Neural cell (in vitro differentiated cells): ENCODE results near the gene FHIT. TPM values are rescaled to one million over a fixed set of nuclear protein-coding genes. Genes with fewer than 3 reads are reported as not detected.

Experiments used
- H2AFZ ChIP-seq: fragments of 200-600, 300-800 bp; sonication (generic), shearing (Covaris generic); 2 replicates; pipeline ENCODE4 v1.6.0; 2014; ENCODE audit warnings: low read depth, mild to moderate bottlenecking, antibody characterized with exemption, low read length, moderate library complexity
- H3F3A ChIP-seq: fragments of 200-600 bp; shearing (Covaris generic); 2 replicates; pipeline ENCODE4 v1.6.1; 2016; ENCODE audit warnings: mild to moderate bottlenecking, moderate library complexity, mixed read lengths, antibody characterized with exemption, low read length; ENCODE audit not compliant: insufficient read depth, poor library complexity, severe bottlenecking
- H3K27ac ChIP-seq: fragments of 200-600, 300-800 bp; sonication (generic), shearing (Covaris generic); 2 replicates; pipeline ENCODE4 v1.5.1; 2014; ENCODE audit warnings: mild to moderate bottlenecking, low read length, moderate library complexity
- H3K27me3 ChIP-seq: fragments of 300-800, 200-600 bp; sonication (generic), shearing (Covaris generic); 2 replicates; pipeline ENCODE4 v1.6.0; 2014; ENCODE audit warnings: mild to moderate bottlenecking, low read depth, low read length, moderate library complexity; ENCODE audit not compliant: insufficient read depth
- H3K36me3 ChIP-seq: fragments of 300-800, 200-600 bp; sonication (generic), shearing (Covaris generic); 2 replicates; pipeline ENCODE4 v1.5.1; 2014; ENCODE audit warnings: mild to moderate bottlenecking, antibody characterized with exemption, low read length, moderate library complexity; ENCODE audit not compliant: insufficient read depth
- H3K4me2 ChIP-seq: fragments of 300-800, 200-600 bp; sonication (generic), shearing (Covaris generic); 2 replicates; pipeline ENCODE4 v1.6.0; 2014; ENCODE audit warnings: mild to moderate bottlenecking, low read length
- H3K4me3 ChIP-seq: fragments of 300-800, 200-600 bp; sonication (generic), shearing (Covaris generic); 2 replicates; pipeline ENCODE4 v1.5.1; 2014; ENCODE audit warnings: mild to moderate bottlenecking, low read length, moderate library complexity
- H3K79me2 ChIP-seq: fragments of 200-600 bp; shearing (Covaris generic); replicated peaks from 2 replicates; pipeline ENCODE4 v1.6.0; 2014; ENCODE audit warnings: mild to moderate bottlenecking, low read length, moderate library complexity; ENCODE audit not compliant: insufficient read depth
- H3K9ac ChIP-seq: fragments of 300-800, 200-600 bp; sonication (generic), shearing (Covaris generic); 2 replicates; pipeline ENCODE4 v1.6.1; 2016; ENCODE audit warnings: mild to moderate bottlenecking, low read length, mixed read lengths
- H3K9me2 ChIP-seq: fragments of 200-600 bp; shearing (Covaris generic); 2 replicates; pipeline ENCODE4 v1.6.1; 2016; ENCODE audit warnings: mild to moderate bottlenecking, low read length, mixed read lengths; ENCODE audit not compliant: insufficient read depth
- H3K9me3 ChIP-seq: fragments of 200-600, 300-800 bp; sonication (generic), shearing (Covaris generic); 2 replicates; pipeline ENCODE4 v1.6.1; 2016; ENCODE audit warnings: mild to moderate bottlenecking, mixed run types, low read length, moderate library complexity, mixed read lengths
- H4K20me1 ChIP-seq: fragments of 200-600 bp; shearing (Covaris generic); 2 replicates; pipeline ENCODE4 v1.6.1; 2016; ENCODE audit warnings: mild to moderate bottlenecking, mixed run types; ENCODE audit not compliant: insufficient read depth
- EP300 ChIP-seq: fragments of 450-650 bp; conservative IDR thresholded peaks from 2 replicates; pipeline ENCODE4 v1.6.1; 2014; ENCODE audit warnings: antibody characterized with exemption, mild to moderate bottlenecking, moderate library complexity; ENCODE audit not compliant: poor library complexity, severe bottlenecking
- EZH2 ChIP-seq: fragments of 200-600, 300-800 bp; shearing (Covaris generic), sonication (generic); IDR thresholded peaks from 2 replicates; pipeline ENCODE4 v1.6.1; 2014; ENCODE audit warnings: antibody characterized with exemption, low read length, borderline replicate concordance, mild to moderate bottlenecking; ENCODE audit not compliant: insufficient read depth, poor library complexity, severe bottlenecking
- MXI1 ChIP-seq: fragments of 450-650 bp; conservative IDR thresholded peaks from 2 replicates; pipeline ENCODE4 v1.6.1; 2014; ENCODE audit warnings: antibody characterized with exemption, mild to moderate bottlenecking; ENCODE audit not compliant: poor library complexity, severe bottlenecking
- POLR2AphosphoS5 ChIP-seq: IDR thresholded peaks from 2 replicates; pipeline ENCODE4 v1.6.1; 2012
- RAD21 ChIP-seq: fragments of 450-650 bp; conservative IDR thresholded peaks from 2 replicates; pipeline ENCODE4 v1.6.1; 2014; ENCODE audit warnings: antibody characterized with exemption, mild to moderate bottlenecking, moderate library complexity
- SMC3 ChIP-seq: fragments of 450-650 bp; conservative IDR thresholded peaks from 2 replicates; pipeline ENCODE4 v1.6.1; 2014; ENCODE audit warnings: antibody characterized with exemption, mild to moderate bottlenecking, moderate library complexity; ENCODE audit not compliant: poor library complexity
- TAF1 ChIP-seq: IDR thresholded peaks from 2 replicates; pipeline ENCODE4 v1.6.1; 2012; ENCODE audit warnings: low read depth
- polyA plus RNA-seq: library from polyadenylated mRNA; depleted of rRNA; stranded (reverse); fragments of >200 nt; gene quantifications from 2 replicates; pipeline ENCODE4 v1.2.3, GENCODE V29; 2014
- TF ChIP-seq, protein P1 (sequence below): IDR thresholded peaks from 2 replicates; pipeline ENCODE4 v1.6.1; 2012; ENCODE audit warnings: borderline replicate concordance
- TF ChIP-seq, protein P2 (sequence below): fragments of 450-650 bp; IDR thresholded peaks from 2 replicates; pipeline ENCODE4 v1.5.1; 2014; ENCODE audit warnings: antibody characterized with exemption, mild to moderate bottlenecking, moderate library complexity; ENCODE audit not compliant: poor library complexity, severe bottlenecking

FHIT gene
- polyA plus RNA-seq, 1 donor from 2014 or later = not detected

DNA sequence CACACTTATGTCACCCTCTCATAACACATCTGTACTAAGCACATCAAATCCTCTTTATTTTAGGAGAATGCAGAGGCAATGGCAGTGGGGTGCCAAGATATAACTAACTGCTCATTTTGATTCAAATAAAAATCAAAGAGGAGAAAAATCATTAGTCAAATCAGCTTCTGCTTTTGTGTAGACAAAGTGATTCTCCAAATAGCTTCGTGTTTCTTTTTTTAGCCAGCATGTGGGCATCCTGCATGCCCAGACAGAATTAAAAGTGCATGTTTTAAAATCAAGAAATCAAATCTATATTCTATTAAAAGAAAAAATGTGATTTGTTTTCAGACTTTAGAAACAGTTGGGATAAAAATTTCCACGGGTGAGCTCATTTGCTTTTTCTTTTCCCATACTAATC, 1440.1 kb downstream of the FHIT start:
- Histone ChIP-seq H3K4me3 (no peak overlapping the region), H2AFZ (no peak overlapping the region), H4K20me1 (no peaks in the 10 kb centered on the region), H3K4me2 (no peak overlapping the region), H3F3A (no peaks in the 10 kb centered on the region), H3K9me3 (no peaks in the 10 kb centered on the region), H3K9ac (no peak overlapping the region), H3K27me3 (no peaks in the 10 kb centered on the region), H3K27ac (no peak overlapping the region), H3K36me3 (no peaks in the 10 kb centered on the region), H3K9me2 (no peaks in the 10 kb centered on the region), H3K79me2 (no peaks in the 10 kb centered on the region)
- TF ChIP-seq EP300 = no peak
- no peak for TF ChIP-seq EZH2

DNA sequence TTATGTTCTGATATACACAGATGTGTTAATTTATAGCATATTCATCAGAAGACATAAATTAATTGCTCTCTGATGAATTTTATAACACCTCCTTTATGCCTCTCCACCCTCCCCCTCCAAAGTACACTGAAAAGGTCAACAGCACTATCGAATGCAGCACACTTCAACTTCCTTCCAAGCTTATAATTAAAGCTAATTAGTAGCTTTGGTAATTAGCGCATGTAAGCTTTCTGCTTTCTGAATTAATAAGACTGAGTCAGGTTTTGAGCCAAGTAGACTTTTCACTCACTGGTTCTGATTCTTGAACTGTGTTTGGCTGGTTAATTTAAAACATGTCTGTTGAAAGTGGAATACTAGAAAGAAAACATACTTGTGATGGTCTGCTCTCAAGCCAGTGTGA, 1440.6 kb downstream of the FHIT start:
- no peak overlapping the region for H3K4me2 ChIP-seq
- no peak overlapping the region for H3K9ac ChIP-seq
- H3K9me3 ChIP-seq = no peaks in the 10 kb centered on the region
- H3K79me2 ChIP-seq = no peaks in the 10 kb centered on the region
- H3K36me3 ChIP-seq = no peaks in the 10 kb centered on the region
- no peak overlapping the region for H3K27ac ChIP-seq
- no peak overlapping the region for H3K4me3 ChIP-seq
- no peaks in the 10 kb centered on the region for H3K9me2 ChIP-seq
- no peaks in the 10 kb centered on the region for H3K27me3 ChIP-seq
- no peak for TF ChIP-seq EP300
- TF ChIP-seq MXI1 = no peak
- no peak for TF ChIP-seq TAF1
- no peak for TF ChIP-seq EZH2
- no peak for TF ChIP-seq SMC3
- TF ChIP-seq POLR2AphosphoS5 = no peak
- TF ChIP-seq, protein P1, sequence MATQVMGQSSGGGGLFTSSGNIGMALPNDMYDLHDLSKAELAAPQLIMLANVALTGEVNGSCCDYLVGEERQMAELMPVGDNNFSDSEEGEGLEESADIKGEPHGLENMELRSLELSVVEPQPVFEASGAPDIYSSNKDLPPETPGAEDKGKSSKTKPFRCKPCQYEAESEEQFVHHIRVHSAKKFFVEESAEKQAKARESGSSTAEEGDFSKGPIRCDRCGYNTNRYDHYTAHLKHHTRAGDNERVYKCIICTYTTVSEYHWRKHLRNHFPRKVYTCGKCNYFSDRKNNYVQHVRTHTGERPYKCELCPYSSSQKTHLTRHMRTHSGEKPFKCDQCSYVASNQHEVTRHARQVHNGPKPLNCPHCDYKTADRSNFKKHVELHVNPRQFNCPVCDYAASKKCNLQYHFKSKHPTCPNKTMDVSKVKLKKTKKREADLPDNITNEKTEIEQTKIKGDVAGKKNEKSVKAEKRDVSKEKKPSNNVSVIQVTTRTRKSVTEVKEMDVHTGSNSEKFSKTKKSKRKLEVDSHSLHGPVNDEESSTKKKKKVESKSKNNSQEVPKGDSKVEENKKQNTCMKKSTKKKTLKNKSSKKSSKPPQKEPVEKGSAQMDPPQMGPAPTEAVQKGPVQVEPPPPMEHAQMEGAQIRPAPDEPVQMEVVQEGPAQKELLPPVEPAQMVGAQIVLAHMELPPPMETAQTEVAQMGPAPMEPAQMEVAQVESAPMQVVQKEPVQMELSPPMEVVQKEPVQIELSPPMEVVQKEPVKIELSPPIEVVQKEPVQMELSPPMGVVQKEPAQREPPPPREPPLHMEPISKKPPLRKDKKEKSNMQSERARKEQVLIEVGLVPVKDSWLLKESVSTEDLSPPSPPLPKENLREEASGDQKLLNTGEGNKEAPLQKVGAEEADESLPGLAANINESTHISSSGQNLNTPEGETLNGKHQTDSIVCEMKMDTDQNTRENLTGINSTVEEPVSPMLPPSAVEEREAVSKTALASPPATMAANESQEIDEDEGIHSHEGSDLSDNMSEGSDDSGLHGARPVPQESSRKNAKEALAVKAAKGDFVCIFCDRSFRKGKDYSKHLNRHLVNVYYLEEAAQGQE = no peak
- no peaks in the 10 kb centered on the region for H3F3A ChIP-seq
- H4K20me1 ChIP-seq = no peaks in the 10 kb centered on the region
- H2AFZ ChIP-seq = no peak overlapping the region

DNA sequence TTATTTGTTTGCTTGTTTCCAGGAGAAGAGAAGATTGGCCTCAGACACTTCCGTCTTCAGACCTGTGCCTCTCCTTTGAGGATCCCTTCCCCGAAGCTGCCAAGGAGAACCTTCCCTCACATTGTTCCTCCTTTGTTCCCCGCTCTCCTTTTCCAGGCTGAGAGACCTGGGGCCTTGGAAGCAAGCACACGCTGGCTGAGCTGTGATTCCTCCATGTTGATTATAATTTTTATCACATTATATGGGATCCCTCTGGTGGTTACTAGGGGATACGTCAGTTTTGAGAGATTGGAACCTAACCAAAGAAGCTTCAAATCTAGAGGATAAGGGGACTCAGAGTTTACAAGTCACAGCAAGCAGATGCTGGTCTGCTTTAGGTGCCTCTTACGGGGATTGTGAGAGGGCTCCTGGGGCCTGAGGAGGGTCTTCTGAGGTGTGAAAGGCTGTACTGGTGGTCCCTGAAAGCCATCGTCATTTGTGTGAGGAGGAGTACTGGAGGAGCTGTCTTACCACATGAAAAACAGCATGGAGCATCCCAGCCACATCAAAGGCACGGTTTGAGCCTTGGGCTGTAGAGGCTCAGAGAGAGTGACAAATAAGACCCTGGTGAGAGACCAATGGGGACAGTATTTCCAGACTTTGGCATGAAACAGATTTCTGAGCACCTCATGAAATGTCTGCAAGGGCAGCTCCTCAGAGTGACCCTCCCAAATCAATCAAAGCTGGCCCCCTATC, 1441.4 kb downstream of the FHIT start:
- no peak overlapping the region for H3K4me2 ChIP-seq
- peak overlapping the region; percentile 40 for H2AFZ ChIP-seq
- H3F3A ChIP-seq = no peaks in the 10 kb centered on the region
- no peaks in the 10 kb centered on the region for H3K79me2 ChIP-seq
- no peaks in the 10 kb centered on the region for H3K36me3 ChIP-seq
- no peaks in the 10 kb centered on the region for H3K9me3 ChIP-seq
- H3K27ac ChIP-seq = no peak overlapping the region
- no peaks in the 10 kb centered on the region for H3K9me2 ChIP-seq
- H3K27me3 ChIP-seq = no peaks in the 10 kb centered on the region
- TF ChIP-seq POLR2AphosphoS5 (no peak), EZH2 (no peak), RAD21 (peak; percentile 83), EP300 (no peak), SMC3 (peak; percentile 90), TAF1 (no peak), MXI1 (no peak)
- TF ChIP-seq, protein P2, sequence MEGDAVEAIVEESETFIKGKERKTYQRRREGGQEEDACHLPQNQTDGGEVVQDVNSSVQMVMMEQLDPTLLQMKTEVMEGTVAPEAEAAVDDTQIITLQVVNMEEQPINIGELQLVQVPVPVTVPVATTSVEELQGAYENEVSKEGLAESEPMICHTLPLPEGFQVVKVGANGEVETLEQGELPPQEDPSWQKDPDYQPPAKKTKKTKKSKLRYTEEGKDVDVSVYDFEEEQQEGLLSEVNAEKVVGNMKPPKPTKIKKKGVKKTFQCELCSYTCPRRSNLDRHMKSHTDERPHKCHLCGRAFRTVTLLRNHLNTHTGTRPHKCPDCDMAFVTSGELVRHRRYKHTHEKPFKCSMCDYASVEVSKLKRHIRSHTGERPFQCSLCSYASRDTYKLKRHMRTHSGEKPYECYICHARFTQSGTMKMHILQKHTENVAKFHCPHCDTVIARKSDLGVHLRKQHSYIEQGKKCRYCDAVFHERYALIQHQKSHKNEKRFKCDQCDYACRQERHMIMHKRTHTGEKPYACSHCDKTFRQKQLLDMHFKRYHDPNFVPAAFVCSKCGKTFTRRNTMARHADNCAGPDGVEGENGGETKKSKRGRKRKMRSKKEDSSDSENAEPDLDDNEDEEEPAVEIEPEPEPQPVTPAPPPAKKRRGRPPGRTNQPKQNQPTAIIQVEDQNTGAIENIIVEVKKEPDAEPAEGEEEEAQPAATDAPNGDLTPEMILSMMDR = peak; percentile 81
- TF ChIP-seq, protein P1 = no peak
- no peaks in the 10 kb centered on the region for H4K20me1 ChIP-seq
- no peak overlapping the region for H3K4me3 ChIP-seq
- H3K9ac ChIP-seq = peak overlapping the region; percentile 39
